Lung (tissue), 12 donors: ENCODE measurements around the gene STX1B. TPM values are rescaled to one million over a fixed set of nuclear protein-coding genes. Genes with fewer than 3 reads are reported as not detected.

Experiments
- ATAC-seq: fragments of 200-7000 bp; cut with Tn5 transposase; one replicate; pipeline ENCODE4 v1.9.1; 2020; ENCODE audit warnings: moderate number of reproducible peaks; ENCODE audit not compliant: insufficient read depth, low FRiP score
- DNase-seq, 3 donors: peaks; one replicate each; pipeline ENCODE4 v3.0.0-alpha.2; 2013 to 2017
- H3K27ac ChIP-seq, 2 donors: one replicate each; pipeline ENCODE4 v1.5.1; 2013; ENCODE audit warnings: mild to moderate bottlenecking in 2 of 2, moderate library complexity in 2 of 2, control low read depth in 1 of 2, inconsistent platforms in 1 of 2, low read depth in 1 of 2, low read length in 1 of 2
- H3K27me3 ChIP-seq, 3 donors: one replicate each; pipeline ENCODE4 v1.5.1; 2013; ENCODE audit warnings: low read length in 2 of 3; ENCODE audit not compliant: control insufficient read depth in 3 of 3, insufficient read depth in 3 of 3
- H3K36me3 ChIP-seq, 4 donors: one replicate each; pipeline ENCODE4 v1.5.1; 2013; ENCODE audit warnings: low read length in 4 of 4, mild to moderate bottlenecking in 1 of 4, moderate library complexity in 1 of 4; ENCODE audit not compliant: control insufficient read depth in 4 of 4, insufficient read depth in 4 of 4
- H3K4me1 ChIP-seq, 5 donors: one replicate each; pipeline ENCODE4 v1.5.1; 2013; ENCODE audit warnings: low read length in 5 of 5, mild to moderate bottlenecking in 2 of 5, moderate library complexity in 1 of 5; ENCODE audit not compliant: control insufficient read depth in 5 of 5, insufficient read depth in 5 of 5
- H3K4me3 ChIP-seq: one replicate; pipeline ENCODE4 v1.5.1; 2013; ENCODE audit warnings: mild to moderate bottlenecking, control low read depth, moderate library complexity
- H3K9ac ChIP-seq, 2 donors: one replicate each; pipeline ENCODE4 v1.5.1; 2013; ENCODE audit warnings: low read length in 2 of 2, control low read depth in 1 of 2; ENCODE audit not compliant: insufficient read depth in 1 of 2
- H3K9me3 ChIP-seq, 4 donors: one replicate each; pipeline ENCODE4 v1.5.1; 2013; ENCODE audit warnings: low read length in 3 of 4, mild to moderate bottlenecking in 1 of 4, moderate library complexity in 1 of 4; ENCODE audit not compliant: control insufficient read depth in 4 of 4, insufficient read depth in 3 of 4
- WGBS, 2 donors: extraction: QIAGEN DNeasy Blood & Tissue Kit; methylation state at CpG; one replicate each; pipeline ENCODE4 v1.1.7; 2013; 5-methylcytosine and 5-hydroxymethylcytosine counted together
- polyA plus RNA-seq, 2 donors: library from polyadenylated mRNA; stranded (reverse); fragments of 200-250 nt; gene quantifications; one replicate each; pipeline ENCODE4 v1.2.1, GENCODE V29; 2013
- total RNA-seq, 2 donors: library from RNA; depleted of rRNA in 1 of 2; stranded (reverse); fragments of >200 nt in 1 of 2; gene quantifications; one replicate each; pipeline ENCODE4 v1.2.1, GENCODE V29; 2014 to 2021
- TF ChIP-seq, protein P1 (sequence below): IDR thresholded peaks from 2 replicates; pipeline ENCODE4 v1.5.1; 2012; ENCODE audit warnings: mild to moderate bottlenecking; ENCODE audit errors: control extremely low read depth, extremely low read depth
- donor health status: control.
- donor health status: control.
- donor health status: Bipolar disorder and iron deficiency.
- donor health status: healthy.
- donor health status: DM: yes; HTN: yes; CAD: no.

Gene STX1B
- total and polyA plus RNA-seq, 4 donors: 0.17 to 0.64 (median 0.41) TPM

DNA sequence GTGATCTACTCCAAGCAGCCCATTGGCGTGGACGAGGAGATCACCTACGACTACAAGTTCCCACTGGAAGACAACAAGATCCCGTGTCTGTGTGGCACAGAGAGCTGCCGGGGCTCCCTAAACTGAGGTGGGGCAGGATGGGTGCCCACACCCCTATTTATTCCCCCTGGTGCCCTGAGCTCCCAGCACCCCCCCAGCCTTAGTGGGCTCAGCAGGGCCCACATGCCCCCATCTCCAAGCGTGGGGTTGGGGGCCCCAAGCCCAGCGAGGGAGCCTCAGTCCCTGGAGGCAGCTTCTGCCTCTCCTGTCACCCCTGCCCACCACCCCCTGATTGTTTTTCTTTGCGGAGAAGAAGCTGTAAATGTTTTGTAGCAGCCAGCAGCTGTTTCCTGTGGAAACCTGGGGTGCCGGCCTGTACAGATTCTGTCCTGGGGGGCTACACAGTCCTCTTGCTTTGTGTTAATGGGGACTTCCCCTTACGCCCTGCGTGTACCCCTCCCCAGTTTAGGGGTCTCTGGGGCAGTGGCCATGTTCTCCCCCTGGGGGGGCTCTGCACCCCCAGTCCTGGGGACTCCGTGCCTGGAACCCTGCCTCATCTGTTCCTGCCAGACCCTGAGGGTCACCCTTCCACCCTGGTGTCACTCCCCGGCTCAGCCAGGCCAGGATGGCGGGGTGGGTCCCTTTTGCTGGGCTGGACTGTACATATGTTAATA is 26.4 kb downstream of the STX1B start:
- Histone ChIP-seq H3K27ac (no peak overlapping the region), H3K27me3 (no peaks in the 10 kb centered on the region), H3K4me3 (no peak overlapping the region), H3K4me1 (peaks cover 0 to 8% (median 0%) of the 10 kb centered on the region in 5 donors), H3K36me3 (peaks cover 0 to 44% (median 21%) of the 10 kb centered on the region in 4 donors), H3K9ac (no peak overlapping the region), H3K9me3 (no peaks in the 10 kb centered on the region)
- 78 to 86% methylated on average over 14 of the region's 14 CpGs for WGBS, 2 donors
- ATAC-seq: no peak
- no peak for DNase-seq
- TF ChIP-seq, protein P1, sequence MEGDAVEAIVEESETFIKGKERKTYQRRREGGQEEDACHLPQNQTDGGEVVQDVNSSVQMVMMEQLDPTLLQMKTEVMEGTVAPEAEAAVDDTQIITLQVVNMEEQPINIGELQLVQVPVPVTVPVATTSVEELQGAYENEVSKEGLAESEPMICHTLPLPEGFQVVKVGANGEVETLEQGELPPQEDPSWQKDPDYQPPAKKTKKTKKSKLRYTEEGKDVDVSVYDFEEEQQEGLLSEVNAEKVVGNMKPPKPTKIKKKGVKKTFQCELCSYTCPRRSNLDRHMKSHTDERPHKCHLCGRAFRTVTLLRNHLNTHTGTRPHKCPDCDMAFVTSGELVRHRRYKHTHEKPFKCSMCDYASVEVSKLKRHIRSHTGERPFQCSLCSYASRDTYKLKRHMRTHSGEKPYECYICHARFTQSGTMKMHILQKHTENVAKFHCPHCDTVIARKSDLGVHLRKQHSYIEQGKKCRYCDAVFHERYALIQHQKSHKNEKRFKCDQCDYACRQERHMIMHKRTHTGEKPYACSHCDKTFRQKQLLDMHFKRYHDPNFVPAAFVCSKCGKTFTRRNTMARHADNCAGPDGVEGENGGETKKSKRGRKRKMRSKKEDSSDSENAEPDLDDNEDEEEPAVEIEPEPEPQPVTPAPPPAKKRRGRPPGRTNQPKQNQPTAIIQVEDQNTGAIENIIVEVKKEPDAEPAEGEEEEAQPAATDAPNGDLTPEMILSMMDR: no peak

DNA sequence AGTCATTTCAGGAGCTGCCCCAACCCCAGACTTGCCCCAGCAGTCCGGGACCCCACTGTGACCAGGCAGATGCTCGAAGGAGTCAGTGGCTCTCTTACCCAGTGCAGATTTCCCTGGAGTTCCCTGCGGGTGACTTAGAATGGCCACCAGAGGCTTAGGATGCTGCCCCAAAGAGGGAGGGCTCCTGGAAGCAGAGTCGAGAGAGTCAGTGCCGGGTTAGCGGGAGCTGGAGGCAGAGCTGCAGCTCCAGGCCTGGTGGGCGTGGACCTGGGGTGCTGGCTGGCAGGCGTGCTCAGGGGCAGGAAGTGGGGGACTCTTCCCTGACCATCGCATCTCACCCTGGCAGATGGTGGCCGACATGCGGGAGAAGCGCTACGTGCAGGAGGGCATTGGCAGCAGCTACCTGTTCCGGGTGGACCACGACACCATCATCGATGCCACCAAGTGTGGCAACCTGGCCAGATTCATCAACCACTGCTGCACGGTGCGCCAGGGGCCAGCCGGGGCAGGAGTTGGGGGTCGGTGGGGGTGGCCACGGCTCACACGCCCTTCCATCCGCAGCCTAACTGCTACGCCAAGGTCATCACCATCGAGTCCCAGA is 27.0 kb downstream of the STX1B start:
- DNase-seq: no peak
- Histone ChIP-seq H3K27me3 (no peaks in the 10 kb centered on the region), H3K9ac (no peak overlapping the region), H3K9me3 (no peaks in the 10 kb centered on the region), H3K27ac (no peak overlapping the region), H3K4me1 (peaks cover 0 to 8% (median 0%) of the 10 kb centered on the region in 5 donors), H3K4me3 (no peak overlapping the region), H3K36me3 (peaks cover 0 to 50% (median 21%) of the 10 kb centered on the region in 4 donors)
- WGBS, 2 donors: 87% methylated on average over 25 of the region's 25 CpGs
- TF ChIP-seq, protein P1: no peak
- no peak for ATAC-seq

DNA sequence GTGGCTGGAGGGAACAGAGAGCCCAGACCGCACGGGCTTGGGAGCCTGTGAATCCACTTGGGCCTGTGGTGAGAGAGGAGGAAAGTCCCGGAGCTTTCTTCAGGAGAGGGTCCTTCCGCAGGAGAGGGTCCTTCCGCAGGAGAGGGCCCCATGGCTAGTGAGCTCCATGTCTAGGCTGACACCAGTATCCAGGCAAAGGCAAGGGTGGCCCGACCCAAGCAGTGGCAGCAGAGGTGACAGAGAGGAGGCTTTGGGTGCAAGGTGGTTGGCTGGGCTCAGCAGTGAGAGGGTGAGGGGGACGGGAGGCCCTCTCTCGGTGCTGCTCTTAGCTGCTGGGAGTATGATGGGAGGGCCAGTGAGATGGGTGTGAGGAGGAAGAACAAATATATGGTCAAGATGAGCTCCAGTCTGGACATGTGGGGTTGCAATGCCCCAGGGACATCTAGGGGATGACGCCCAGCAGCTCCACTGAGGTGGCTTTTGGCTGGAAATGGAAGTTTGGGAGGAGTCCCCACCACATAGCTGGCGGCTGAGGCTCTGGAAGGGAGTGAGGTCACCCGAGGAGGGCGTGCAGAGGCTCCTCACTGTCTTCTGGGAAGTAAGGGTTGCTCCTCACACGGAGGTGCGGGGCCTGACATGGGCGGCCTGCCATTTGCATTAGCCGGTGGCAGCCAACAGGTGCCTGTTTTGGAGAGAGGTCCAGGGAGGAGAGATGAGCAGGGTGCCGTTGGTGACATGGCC is 27.7 kb downstream of the STX1B start:
- peaks cover 0 to 8% (median 0%) of the 10 kb centered on the region in 5 donors for H3K4me1 ChIP-seq
- DNase-seq (no peak), ATAC-seq (no peak)
- TF ChIP-seq, protein P1: no peak
- H3K4me3 ChIP-seq: no peak overlapping the region
- no peaks in the 10 kb centered on the region for H3K9me3 ChIP-seq
- no peak overlapping the region for H3K9ac ChIP-seq
- H3K27me3 ChIP-seq: no peaks in the 10 kb centered on the region
- no peak overlapping the region for H3K27ac ChIP-seq
- 90% methylated on average over 17 of the region's 17 CpGs for WGBS, 2 donors
- peaks cover 0 to 53% (median 23%) of the 10 kb centered on the region in 4 donors for H3K36me3 ChIP-seq
